GM18517 (cell line): ENCODE measurements around the gene GALK2.
"Not testable (repeated sequence)": the region's sequence is repeated elsewhere in the genome, so short reads cannot be mapped to it uniquely, and the experiment has no call there.

Experiments
- ATAC-seq: cut with Tn5 transposase; IDR thresholded peaks from one replicate; pipeline ENCODE4 v1.9.1; 2021; ENCODE audit warnings: mild to moderate bottlenecking, moderate library complexity; ENCODE audit not compliant: unreplicated experiment

GALK2 gene

GRCh38 chr15:49328941-49329340 lies 158.9 kb downstream of the GALK2 start:
- ATAC-seq = no peak

- ATAC-seq = no peak
Observed at GRCh38 chr15:49330166-49330565, 160.1 kb downstream of the GALK2 start.

DNA sequence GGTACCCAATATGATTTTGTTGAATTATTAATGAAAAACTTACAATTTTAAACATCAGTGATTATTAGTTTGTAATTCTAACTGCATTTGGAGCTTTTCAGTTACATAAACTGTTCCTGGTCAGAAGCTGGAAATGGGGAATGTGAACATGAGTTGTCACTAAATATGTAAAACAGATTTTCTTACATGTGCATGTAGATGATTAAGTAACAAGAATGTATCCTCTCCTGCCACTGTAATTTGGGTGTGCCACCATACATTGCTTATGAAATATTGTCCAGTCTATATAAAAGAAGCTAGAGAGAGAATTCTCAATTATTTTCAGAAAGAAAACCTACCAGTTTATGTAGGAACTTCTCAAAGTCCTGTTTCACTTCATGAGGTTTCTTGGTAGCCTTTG lies 161.4 kb downstream of the GALK2 start:
- no peak for ATAC-seq

DNA sequence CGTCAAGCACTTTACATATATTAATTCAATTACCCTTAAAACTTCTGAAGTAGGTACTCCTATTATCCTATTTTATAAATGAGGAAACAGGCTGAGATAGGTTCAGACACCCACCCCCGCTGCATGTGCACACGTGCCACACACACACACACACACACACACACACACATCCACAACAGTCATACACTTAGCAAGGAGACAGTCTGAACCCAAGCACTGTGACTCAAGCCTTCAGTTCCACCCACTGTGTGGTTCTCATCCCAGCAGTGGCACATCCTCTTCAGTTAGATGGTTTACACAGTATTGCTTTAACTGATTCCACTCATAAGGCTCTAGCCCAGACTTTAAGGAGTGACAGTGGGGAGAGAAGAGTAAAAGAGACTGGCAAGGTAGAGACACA lies 161.9 kb downstream of the GALK2 start:
- ATAC-seq = no peak

- no peak for ATAC-seq
Observed at GRCh38 chr15:49339656-49340055, 169.6 kb downstream of the GALK2 start.

DNA sequence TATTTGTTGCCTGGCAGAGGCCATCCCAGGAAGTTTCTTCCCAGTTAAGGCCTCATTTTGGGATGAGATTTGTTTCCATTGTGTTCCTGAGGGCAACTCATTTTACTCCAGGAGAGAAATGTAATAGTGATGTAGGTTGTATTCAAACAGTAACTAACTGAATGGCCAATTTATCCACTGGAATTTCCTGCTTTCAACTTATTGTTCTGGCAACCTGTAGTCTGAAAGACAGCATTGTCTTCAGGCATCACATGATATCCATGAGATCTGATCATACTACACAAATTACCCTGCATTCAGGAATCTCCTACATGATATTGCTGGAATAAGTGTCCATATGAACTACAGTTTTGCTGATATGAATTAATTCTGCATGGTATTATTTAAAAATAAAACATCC lies 173.5 kb downstream of the GALK2 start:
- ATAC-seq = no peak

DNA sequence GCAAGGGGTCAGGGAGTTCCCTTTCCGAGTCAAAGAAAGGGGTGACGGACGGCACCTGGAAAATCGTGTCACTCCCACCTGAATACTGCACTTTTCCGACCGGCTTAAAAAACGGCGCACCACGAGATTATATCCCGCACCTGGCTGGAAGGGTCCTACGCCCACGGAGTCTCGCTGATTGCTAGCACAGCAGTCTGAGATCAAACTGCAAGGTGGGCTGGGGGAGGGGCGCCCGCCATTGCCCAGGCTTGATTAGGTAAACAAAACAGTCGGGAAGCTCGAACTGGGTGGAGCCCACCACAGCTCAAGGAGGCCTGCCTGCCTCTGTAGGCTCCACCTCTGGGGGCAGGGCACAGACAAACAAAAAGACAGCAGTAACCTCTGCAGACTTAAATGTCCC lies 184.4 kb downstream of the GALK2 start:
- ATAC-seq = not testable (repeated sequence)

DNA sequence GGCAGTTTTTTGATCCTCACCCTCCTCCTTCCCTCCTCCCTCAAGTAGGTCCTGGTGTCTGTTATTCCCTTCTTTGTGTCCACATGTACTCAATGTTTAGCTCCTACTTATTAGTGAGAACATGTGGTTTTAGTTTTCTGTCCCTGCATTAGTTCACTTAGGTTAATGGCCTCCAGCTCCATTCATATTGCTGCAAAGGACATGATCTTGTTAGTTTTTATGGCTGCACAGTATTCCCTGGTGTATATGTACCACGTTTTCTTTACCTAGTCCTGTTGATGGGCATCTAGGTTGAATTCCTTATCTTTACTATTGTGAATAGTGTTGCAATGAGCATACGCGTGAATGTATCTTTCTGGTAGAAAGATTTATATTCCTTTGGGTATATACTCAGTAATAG lies 191.3 kb downstream of the GALK2 start:
- ATAC-seq = no peak

DNA sequence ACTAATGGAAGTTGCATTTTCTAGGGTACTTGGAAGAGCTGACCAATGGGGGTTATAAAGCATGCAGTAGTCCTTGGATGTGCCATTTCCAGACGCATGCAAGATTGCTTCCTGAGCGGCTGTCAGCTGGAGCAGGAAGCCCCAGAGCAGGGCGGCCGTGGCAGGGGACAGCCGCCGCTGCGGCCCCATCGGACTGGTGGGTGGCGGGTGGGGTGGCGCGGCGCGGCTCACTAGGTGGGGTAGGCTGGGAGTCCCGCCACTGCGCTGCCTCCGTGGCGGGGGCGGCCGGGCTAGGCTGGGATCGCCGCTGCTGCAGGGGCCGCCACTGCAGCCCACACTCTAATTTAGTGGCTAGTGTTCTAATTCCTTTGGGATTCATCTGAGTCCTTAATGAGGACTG lies 196.4 kb downstream of the GALK2 start:
- no peak for ATAC-seq

DNA sequence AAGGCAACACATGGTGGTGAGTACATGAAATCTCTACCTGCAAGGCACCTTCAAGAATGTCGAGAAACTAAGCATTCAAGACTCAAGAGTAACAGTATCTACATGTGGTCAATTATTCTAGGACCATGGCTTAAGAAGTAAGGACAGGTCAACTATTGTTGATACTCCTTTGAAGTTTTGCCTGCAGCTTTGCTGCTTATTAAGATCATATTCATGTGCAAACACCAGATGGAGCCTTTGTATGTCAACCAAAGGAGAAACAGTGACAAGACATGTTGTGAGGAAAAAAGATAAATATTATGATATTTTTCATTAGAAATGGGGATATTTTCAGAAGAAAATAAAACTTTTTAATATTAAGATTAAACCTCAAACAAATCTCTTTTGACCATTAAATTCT lies 200.7 kb downstream of the GALK2 start:
- no peak for ATAC-seq

DNA sequence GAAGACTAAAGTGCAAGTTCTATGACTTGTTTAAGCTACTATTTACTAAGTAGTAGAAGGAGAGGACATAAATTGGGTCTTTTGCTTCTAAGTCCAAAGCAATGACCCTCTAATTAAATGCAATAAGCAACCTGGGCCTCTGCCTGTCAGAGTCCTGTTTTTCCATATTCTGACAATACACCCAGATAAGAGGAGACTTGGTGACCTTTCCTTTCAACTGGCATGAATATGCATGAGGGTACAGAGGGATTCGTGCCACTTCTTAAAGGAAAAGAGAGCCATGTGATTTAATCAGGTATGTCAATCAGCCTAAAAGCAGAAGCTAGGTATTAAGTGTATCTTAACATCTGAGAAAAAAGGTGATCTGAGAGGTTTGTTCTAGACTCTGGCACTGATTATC lies 202.3 kb downstream of the GALK2 start:
- ATAC-seq = no peak

- ATAC-seq = no peak
Observed at GRCh38 chr15:49379996-49380395, 209.9 kb downstream of the GALK2 start.

DNA sequence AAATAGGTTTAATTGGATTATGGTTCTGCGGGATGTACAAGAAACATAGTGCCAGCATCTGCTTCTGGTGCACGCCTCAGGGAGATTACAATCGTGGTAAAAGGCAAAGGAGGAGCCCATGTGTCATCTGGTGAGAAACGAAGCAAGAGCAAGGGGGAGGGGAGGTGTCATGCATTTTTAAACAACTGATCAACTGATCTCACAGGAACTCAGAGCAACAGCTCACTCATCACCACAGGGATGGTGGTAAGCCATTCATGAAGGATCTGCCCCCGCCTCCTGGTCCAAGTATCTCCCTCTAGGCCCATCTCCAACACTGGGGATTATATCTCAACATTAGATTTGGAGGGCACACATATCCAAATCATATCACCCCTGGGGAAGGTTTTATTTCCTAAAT lies 210.9 kb downstream of the GALK2 start:
- no peak for ATAC-seq
